LHCN-M2 (cell line): Measurements from ENCODE around the gene MST1. TPM values are rescaled to one million over a fixed set of nuclear protein-coding genes. Genes with fewer than 3 reads are reported as not detected.
A peak's percentile ranks its signal among the peaks of the same experiment; 100 is the strongest.

Source experiments
- DNase-seq: peaks from one replicate; pipeline ENCODE4 v3.0.0-alpha.2; 2012; ENCODE audit warnings: low read depth
- total RNA-seq: library from RNA; depleted of rRNA; stranded (reverse); fragments of >200 nt; gene quantifications from 2 replicates; pipeline ENCODE4 v1.2.3, GENCODE V29; 2014

The MST1 gene
- total RNA-seq, 1 experiment from 2014 or later = 7.7 TPM

DNA sequence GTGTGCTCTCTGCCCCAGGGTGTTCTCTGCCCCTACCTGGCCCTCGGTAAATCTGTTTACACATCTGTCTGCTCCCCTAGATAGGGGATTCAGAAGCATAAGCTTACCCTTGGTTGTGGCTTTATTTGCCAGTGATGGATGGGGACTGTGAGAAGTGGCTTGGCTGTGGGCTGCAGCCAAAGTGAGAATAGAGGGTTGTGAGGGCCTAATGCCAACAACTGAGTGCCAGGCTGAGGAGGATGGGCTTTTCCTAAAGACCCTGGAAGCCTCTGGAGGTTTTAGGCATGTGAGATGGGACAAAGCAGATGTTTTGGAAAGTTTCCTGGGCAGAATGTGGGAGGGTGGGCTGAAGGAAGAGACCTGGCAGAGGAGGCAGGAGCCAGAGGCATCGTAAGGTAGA is 30.6 kb downstream of the MST1 start:
- no peak for DNase-seq

DNA sequence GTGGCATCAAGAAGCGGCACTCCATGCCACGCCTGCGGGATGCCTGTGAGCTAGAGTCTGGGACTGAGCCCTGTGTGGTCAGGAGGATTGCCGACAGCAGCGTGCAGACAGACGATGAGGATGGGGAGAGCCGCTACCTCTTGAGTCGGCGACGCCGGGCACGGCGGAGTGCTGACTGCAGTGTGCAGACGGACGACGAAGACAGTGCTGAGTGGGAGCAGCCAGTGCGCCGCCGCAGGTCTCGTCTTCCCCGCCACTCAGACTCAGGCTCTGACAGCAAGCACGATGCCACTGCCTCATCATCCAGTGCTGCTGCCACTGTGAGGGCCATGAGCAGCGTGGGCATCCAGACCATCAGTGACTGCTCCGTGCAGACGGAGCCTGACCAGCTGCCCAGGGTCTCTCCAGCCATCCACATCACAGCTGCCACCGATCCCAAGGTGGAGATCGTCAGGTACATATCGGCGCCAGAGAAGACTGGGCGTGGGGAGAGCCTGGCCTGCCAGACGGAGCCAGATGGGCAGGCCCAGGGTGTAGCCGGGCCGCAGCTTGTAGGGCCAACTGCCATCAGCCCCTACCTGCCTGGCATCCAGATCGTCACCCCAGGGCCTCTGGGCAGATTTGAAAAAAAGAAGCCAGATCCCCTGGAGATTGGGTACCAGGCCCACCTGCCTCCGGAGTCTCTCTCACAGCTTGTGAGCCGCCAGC is 31.9 kb downstream of the MST1 start:
- no peak for DNase-seq

DNA sequence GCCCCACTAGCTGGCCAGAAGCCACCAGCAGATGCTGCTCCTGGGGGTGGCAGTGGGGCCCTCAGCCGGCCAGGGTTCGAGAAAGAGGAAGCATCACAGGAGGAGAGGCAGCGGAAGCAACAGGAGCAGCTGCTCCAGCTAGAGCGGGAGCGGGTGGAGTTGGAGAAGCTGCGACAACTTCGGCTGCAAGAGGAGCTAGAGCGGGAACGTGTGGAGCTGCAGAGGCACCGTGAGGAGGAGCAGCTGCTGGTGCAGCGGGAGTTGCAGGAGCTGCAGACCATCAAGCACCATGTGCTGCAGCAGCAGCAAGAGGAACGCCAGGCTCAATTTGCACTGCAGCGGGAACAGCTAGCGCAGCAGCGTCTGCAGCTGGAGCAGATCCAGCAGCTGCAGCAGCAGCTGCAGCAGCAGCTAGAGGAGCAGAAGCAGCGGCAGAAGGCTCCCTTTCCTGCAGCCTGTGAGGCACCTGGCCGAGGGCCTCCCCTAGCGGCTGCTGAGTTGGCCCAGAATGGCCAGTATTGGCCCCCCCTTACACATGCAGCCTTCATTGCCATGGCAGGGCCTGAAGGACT is 32.6 kb downstream of the MST1 start:
- DNase-seq = peak; percentile 44

DNA sequence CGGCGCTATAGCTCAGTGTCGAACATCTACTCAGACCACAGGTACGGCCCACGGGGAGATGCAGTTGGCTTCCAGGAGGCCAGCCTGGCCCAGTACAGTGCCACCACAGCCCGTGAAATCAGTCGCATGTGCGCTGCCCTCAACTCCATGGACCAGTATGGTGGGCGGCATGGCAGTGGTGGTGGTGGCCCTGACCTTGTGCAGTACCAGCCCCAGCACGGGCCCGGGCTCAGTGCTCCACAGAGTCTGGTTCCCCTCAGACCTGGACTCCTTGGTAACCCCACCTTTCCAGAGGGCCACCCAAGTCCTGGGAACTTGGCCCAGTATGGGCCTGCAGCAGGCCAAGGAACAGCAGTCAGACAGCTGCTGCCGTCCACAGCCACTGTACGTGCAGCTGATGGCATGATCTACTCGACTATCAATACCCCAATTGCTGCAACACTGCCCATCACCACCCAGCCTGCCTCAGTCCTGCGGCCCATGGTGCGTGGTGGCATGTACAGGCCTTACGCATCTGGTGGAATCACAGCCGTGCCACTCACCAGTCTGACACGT is 33.5 kb downstream of the MST1 start:
- DNase-seq = no peak

DNA sequence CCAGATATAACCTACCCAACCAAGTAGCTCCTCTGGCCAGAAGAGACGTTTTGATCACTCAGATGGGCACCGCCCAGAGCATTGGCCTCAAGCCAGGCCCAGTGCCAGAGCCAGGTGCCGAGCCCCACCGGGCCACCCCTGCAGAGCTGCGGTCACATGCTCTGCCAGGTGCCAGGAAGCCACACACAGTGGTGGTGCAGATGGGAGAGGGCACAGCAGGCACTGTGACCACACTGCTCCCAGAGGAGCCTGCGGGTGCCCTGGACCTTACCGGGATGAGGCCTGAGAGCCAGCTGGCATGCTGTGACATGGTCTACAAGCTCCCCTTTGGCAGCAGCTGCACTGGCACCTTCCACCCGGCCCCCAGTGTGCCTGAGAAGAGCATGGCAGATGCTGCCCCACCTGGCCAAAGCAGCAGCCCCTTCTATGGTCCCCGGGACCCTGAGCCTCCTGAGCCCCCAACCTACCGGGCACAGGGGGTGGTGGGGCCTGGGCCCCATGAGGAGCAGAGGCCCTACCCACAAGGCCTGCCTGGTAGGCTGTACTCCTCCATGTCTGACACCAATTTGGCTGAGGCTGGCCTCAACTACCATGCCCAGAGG is 34.2 kb downstream of the MST1 start:
- DNase-seq = peak; percentile 50

DNA sequence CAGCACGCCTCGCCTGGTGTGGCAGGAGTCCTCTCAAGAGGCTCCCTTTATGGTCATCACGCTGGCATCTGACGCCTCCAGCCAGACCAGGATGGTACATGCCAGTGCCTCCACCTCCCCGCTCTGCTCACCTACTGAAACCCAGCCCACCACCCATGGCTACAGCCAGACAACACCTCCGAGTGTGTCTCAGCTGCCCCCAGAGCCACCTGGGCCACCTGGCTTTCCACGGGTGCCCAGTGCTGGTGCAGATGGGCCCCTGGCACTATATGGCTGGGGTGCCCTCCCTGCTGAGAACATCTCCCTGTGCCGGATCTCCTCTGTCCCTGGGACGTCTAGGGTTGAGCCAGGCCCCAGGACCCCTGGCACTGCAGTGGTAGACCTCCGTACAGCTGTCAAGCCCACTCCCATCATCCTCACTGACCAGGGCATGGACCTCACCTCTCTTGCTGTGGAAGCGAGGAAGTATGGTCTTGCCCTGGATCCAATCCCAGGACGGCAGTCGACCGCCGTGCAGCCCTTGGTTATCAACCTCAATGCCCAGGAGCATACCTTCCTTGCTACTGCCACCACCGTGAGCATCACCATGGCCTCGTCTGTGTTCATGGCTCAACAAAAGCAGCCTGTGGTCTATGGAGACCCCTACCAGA is 35.0 kb downstream of the MST1 start:
- no peak for DNase-seq

DNA sequence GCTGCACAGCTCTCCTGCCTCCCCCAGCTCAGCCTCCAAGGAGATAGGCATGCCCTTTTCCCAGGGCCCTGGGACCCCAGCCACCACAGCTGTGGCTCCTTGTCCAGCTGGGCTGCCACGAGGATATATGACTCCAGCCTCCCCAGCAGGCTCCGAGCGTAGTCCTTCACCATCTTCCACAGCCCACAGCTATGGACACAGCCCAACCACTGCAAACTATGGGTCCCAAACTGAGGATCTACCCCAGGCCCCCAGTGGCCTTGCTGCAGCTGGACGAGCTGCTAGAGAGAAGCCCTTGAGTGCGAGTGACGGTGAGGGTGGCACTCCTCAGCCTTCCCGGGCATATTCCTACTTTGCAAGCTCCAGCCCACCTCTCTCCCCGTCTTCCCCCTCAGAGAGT is 35.7 kb downstream of the MST1 start:
- no peak for DNase-seq

DNA sequence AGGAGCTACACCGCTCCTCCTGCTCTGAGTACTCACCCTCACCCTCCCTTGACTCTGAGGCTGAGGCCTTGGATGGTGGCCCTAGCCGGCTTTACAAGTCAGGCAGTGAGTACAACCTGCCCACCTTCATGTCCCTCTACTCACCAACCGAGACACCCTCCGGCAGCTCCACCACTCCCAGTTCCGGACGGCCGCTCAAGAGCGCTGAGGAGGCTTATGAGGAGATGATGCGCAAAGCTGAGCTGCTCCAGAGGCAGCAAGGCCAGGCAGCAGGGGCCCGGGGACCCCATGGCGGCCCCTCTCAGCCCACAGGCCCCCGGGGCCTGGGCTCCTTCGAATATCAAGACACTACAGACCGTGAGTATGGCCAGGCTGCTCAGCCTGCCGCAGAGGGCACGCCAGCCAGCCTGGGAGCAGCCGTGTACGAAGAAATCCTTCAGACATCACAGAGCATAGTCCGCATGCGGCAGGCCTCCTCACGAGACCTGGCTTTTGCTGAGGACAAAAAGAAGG is 36.3 kb downstream of the MST1 start:
- no peak for DNase-seq

DNA sequence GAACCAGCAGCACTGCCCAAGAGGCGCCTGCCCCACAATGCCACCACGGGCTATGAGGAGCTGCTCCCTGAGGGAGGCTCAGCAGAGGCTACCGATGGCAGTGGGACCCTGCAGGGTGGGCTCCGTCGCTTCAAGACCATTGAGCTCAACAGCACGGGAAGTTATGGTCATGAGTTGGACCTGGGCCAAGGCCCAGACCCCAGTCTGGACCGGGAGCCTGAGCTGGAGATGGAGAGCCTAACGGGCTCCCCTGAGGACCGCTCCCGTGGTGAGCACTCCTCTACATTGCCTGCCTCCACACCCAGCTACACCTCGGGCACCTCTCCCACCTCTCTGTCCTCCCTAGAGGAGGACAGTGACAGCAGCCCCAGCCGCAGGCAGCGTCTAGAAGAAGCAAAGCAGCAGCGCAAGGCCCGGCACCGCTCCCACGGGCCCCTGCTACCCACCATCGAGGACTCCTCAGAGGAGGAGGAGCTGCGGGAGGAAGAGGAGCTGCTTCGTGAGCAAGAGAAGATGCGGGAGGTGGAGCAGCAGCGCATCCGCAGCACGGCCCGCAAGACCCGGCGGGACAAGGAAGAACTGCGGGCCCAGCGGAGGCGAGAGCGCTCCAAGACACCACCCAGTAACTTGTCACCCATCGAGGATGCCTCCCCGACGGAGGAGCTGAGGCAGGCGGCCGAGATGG is 36.9 kb downstream of the MST1 start:
- DNase-seq = no peak

DNA sequence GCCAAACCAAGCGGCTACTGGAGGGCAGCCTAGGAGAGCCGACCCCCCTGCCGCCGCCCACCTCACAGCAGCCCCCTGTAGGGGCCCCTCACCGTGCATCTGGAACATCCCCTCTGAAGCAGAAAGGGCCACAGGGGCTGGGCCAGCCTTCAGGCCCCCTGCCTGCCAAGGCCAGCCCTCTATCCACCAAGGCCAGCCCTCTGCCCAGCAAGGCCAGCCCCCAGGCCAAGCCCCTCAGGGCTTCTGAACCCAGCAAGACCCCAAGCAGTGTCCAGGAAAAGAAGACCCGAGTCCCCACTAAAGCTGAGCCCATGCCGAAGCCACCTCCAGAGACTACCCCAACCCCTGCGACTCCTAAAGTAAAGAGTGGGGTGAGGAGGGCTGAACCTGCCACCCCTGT is 38.6 kb downstream of the MST1 start:
- DNase-seq = no peak

DNA sequence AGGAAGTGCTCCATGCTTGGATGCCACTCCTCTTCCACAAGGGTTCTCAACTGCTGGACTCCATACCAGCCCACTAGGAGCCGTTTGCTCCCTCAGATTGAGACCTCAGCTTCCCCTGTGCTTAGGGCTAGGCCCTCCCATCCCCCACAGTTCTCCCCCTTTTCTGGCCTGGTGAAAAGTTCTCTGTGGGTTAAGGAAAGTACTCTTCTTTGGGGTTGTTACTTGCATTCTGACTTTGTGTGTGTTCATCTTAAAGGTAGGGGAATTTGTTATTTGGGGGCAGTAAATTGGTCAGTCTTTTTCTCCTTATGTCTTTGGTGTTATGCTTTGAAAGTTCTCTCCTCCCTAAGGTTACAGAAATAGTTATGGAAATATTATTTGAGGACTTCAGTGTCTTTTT is 39.1 kb downstream of the MST1 start:
- no peak for DNase-seq

DNA sequence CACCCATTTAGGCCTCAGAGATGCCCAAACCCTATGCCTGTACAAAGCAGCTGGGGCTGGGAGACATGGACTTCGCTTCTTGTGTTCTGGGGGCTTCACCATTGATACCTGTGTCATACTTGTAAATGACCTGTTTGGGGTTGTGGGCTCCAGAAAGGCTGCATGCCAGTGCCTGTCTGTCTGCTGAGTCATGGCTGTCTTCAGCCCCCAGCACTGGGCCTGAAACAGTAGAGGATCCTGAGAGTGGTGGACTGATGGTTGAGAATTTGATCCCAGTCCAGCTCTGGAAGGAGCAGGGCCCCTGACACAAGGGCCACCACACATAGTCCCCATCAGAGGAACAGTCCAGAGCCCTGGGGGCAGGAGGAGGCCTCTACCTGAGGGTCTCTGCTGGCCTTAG is 39.7 kb downstream of the MST1 start:
- no peak for DNase-seq

DNA sequence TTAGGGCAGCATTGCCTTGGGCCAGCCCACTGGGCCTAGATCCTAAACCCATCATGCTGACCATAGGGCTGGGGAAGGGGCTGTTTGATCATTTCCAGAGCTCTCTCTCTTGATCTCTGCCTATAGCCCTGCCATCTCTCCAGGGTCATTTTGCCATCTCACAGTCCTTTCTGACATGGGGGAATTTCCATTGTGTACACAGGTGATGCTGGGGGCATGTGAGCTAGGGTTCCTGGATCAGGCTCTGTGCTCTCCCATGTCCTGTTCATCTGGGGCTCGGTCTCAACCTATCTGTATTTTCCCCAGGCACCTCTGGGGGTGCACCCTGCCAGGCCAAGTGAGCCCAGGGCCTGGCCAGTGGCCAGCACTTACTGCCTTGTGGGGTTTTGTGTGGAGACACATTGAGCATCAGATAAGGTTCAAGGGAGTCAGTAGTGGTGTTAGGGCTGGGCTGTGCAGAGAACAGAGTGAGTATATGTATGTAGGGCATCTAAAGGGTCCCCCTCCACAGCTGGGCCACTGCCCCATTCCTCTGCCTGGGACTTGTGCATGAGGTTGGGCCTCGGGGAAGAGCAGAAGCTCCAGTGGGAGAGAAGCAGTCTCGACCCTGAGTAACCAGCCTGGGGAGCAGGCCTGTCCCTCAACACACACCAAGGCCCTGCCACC is 40.8 kb downstream of the MST1 start:
- DNase-seq = no peak

DNA sequence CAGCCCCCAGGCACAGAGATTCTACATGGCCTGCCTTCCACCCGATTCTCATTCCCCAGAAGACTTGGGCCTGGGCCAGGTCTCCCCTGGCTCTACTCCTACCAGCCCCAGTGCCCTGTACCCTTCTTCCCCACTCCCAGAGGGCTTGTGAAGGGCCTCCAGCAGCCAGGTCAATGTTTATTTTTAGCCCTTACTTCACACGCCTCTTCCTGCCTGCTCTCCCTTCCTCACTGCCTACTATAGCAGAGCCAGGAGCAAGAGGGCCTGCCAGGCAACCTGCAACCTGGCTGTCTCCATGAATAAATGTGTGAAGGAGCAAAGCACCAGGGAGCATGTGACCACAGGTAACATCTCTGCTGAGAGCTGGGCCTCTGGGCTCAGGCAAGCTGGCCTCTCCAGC is 41.5 kb downstream of the MST1 start:
- DNase-seq = no peak

DNA sequence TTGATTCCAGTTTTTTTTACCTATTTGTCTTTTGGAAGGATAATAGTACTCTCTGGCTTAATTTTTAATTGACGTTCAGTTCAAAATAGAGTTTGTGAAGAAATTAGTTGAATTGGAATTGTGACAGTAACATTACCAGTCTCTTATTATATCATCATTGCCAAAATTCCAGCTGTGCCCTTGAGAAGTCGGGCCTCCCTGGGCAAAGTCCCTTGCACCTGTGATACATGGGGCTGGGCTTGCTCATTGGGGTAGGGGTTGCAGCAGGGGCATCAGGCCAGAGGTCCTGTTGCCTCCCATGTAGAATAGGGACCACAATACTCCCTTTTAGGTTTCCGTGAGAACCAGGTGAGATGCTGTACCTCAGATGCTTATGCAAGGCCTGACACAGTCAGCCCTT is 43.0 kb downstream of the MST1 start:
- DNase-seq = no peak

DNA sequence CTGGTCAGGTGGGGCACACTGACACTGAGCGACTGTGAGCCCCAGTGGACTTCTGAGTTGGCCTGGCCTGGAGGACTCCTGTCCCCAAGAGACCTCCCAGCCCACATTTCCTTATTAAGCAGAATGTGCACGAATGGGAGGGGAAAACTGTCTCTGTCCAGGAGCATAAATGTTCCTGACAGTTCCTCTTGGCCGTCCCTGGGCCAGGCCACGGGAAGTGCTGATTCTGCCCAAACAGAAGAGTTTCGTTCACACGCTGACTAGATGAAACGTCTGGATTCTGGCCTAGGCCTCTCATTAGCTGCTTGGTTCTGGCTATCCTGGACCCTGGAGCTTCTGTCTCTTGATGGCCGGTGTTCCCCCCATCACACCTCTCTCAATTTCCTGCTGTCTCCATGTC is 44.6 kb downstream of the MST1 start:
- DNase-seq = no peak

DNA sequence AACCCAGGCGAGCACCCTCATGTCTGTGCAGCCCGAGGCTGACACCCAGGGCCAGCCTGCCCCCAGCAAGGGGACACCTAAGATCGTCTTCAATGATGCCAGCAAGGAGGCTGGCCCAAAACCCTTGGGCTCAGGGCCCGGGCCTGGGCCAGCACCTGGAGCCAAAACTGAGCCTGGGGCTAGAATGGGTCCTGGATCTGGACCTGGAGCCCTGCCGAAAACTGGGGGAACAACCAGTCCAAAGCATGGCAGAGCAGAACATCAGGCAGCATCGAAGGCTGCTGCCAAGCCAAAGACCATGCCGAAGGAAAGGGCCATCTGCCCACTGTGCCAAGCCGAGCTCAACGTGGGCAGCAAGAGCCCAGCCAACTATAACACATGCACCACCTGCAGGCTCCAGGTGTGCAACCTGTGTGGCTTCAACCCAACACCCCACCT is 46.5 kb downstream of the MST1 start:
- DNase-seq = no peak

DNA sequence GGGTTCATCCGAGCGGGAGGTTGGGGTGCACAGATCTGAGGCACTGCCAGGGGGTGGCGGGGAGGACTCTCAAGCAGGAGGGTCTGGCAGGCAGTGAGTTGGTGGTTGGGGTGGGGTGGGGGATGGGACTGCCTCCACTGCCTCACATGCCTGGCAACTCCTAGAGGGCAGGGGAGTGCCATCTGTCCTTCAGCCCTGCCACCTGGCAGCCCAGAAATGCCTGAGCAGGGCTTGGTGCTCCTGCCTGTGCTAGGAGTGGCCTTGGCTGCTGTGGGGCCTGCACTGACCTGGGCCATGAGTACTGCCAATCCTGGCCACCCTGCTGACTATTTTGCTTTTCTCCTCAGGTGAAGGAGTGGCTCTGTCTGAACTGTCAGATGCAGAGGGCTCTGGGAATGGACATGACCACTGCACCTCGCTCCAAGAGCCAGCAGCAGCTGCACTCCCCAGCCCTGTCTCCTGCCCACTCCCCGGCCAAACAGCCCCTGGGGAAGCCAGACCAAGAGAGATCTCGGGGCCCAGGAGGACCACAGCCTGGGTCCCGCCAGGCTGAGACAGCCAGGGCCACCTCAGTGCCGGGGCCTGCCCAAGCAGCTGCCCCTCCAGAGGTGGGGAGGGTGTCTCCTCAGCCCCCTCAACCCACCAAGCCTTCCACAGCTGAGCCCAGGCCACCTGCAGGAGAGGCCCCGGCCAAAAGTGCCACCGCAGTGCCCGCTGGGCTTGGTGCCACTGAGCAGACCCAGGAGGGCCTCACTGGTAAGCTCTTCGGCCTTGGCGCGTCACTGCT is 47.2 kb downstream of the MST1 start:
- no peak for DNase-seq

DNA sequence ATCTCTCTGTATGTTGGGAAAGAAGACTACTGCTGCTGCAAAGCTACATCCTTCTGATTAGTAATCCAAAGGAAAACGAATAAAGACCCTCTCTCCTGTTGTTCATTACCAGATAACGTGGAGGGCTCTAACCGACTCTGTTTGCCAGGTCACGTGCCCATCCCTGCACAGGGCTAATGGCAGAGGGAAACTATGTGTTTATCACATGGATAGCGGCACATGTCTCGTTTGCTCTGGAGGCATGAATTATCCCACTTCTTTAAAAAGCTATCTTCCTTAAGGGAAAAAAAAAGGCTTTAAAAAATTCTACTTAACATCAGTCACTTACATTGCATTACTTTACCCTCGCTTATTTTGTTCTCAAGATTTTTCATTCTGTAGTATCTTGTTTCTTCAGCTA is 48.0 kb downstream of the MST1 start:
- DNase-seq = no peak

DNA sequence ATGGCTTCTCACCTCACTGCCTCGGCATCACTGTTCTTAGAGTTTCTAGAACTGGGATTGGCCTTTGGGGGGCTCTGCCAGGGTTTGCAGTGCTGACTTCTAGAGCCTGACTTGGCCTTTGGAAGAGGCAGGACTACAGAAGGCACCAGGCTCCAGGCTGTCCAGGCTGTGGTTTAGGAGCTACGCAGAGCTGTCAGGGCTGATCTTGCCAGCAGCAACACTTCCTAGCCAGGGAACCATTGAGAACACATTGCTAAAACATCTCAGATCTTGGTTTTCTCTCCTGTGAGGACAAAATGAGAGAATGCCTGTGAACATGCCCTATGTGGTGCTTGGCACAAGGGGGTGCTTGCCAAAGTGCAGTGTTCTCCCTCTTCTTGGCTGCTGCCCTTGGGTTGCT is 49.7 kb downstream of the MST1 start:
- no peak for DNase-seq
